Measurements from ENCODE around the gene ELOA. TPM values are rescaled to one million over a fixed set of nuclear protein-coding genes. Genes with fewer than 3 reads are reported as not detected.

The ELOA gene
- total and polyA plus RNA-seq, 9 of the 15 experiments (the other 6 are each of a cell fraction or from before 2014, with no cell fraction given), result 31.9 to 98.6 (median 61.3) TPM

DNA sequence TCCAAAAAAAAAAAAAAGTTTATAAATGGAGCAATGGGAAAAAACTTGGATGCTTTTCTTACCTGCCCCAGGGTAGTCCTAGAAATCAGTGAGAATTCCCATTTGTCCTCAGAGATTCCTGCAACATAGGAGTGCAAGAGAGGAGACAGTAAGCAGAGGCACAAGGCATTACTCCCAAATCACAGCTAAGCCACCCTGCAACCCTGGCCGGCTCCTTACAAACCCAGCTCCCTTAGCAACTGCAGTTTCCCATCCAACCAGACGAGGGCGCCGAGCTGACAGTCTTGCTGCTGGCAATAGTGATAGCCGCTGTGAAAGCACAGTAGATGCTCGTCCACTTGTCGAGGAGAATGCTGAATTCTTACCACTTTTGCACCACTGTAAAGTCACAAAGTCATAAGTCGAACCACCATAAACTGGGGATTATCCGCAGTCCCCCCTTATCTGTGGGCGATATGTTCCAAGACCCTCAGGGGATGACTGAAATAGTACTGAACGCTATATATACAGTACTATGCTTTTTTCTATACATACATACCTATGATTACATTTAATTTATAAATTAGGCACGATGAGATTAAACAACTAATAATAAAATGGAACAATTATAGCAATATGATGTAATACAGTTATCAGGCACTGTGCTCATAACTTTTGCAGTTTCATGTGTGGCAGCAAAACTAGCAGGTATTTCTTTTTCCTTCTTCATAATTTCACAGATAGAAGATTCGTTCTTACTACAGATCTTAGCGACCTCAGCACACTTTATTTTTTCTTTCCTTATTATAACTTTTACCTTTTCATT lies 29.0 kb downstream of the ELOA start (continued):
- TF ChIP-seq ETV6 (IDR thresholded peaks at IDR 0.05; ENCODE audit: borderline replicate concordance in 1 of 2, low read depth in 2 of 2, low read length in 1 of 2) (no peak), ETV6 (CRISPR knock-in tag; IDR thresholded peaks at IDR 0.05; ENCODE audit: borderline replicate concordance) (no peak), ZNF699 (CRISPR knock-in tag; IDR thresholded peaks at IDR 0.05; ENCODE audit: insufficient replicate concordance) (no peak), HMG20A (CRISPR knock-in tag; conservative IDR thresholded peaks at IDR 0.05) (no peak), KDM2B (CRISPR knock-in tag; IDR thresholded peaks at IDR 0.05) (no peak), CXXC5 (CRISPR knock-in tag; IDR thresholded peaks at IDR 0.05) (no peak), XRCC5 (IDR thresholded peaks at IDR 0.05; ENCODE audit: low read depth, low read length) (peak; percentile 54; the same call in 1 of the 2 replicates), ZNF707 (CRISPR knock-in tag; conservative IDR thresholded peaks at IDR 0.05) (no peak), CHD1 (IDR thresholded peaks at IDR 0.05; ENCODE audit: low read length) (no peak), TEAD4 (IDR thresholded peaks at IDR 0.05; ENCODE audit: low read length) (no peak), TEAD4 (CRISPR knock-in tag; IDR thresholded peaks at IDR 0.05; ENCODE audit: borderline replicate concordance) (no peak), SMARCA5 (IDR thresholded peaks at IDR 0.05) (no peak), ZZZ3 (IDR thresholded peaks at IDR 0.05) (0 out of 2 replicates have a peak, but pooled peaks have one; percentile 32), TAF1 (IDR thresholded peaks at IDR 0.05; ENCODE audit: control insufficient read depth, extremely low read depth, insufficient read depth, low read length, severe bottlenecking) (no peak), ZNF224 (CRISPR knock-in tag; IDR thresholded peaks at IDR 0.05) (no peak), SREBF1 (IDR thresholded peaks at IDR 0.05; ENCODE audit: borderline replicate concordance, low read depth, low read length) (no peak), FOXK1 (CRISPR knock-in tag; IDR thresholded peaks at IDR 0.05; ENCODE audit: borderline replicate concordance) (no peak), PPARD (CRISPR knock-in tag; IDR thresholded peaks at IDR 0.05) (no peak), CEBPG (CRISPR knock-in tag; IDR thresholded peaks at IDR 0.05) (0 out of 2 replicates have a peak, but pooled peaks have one; percentile 15), CEBPG (tag; conservative IDR thresholded peaks at IDR 0.05 in 1 of 2, IDR thresholded peaks at IDR 0.05 in 1 of 2) (peak; percentile 59 to 60), GATAD2B (IDR thresholded peaks at IDR 0.05; ENCODE audit: borderline replicate concordance) (0 out of 2 replicates have a peak, but pooled peaks have one; percentile 48), HDGF (IDR thresholded peaks at IDR 0.05) (0 out of 2 replicates have a peak, but pooled peaks have one; percentile 13)
- TF ChIP-seq, protein P1, sequence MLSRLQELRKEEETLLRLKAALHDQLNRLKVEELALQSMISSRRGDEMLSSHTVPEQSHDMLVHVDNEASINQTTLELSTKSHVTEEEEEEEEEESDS (CRISPR knock-in tag; IDR thresholded peaks at IDR 0.05), result no peak
- TF ChIP-seq, protein P2, sequence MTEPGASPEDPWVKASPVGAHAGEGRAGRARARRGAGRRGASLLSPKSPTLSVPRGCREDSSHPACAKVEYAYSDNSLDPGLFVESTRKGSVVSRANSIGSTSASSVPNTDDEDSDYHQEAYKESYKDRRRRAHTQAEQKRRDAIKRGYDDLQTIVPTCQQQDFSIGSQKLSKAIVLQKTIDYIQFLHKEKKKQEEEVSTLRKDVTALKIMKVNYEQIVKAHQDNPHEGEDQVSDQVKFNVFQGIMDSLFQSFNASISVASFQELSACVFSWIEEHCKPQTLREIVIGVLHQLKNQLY (CRISPR knock-in tag; conservative IDR thresholded peaks at IDR 0.05), result no peak
- TF ChIP-seq, protein P3, sequence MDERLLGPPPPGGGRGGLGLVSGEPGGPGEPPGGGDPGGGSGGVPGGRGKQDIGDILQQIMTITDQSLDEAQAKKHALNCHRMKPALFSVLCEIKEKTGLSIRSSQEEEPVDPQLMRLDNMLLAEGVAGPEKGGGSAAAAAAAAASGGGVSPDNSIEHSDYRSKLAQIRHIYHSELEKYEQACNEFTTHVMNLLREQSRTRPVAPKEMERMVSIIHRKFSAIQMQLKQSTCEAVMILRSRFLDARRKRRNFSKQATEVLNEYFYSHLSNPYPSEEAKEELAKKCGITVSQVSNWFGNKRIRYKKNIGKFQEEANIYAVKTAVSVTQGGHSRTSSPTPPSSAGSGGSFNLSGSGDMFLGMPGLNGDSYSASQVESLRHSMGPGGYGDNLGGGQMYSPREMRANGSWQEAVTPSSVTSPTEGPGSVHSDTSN (CRISPR knock-in tag; IDR thresholded peaks at IDR 0.05; ENCODE audit: low read depth), result no peak
- TF ChIP-seq, protein P3 (tag; conservative IDR thresholded peaks at IDR 0.05; ENCODE audit: low read depth), result no peak

All from K562 (cell line).